HG02884 (cell line): Measurements from ENCODE around the gene NDUFB10.
"Not testable (repeated sequence)": the region's sequence is repeated elsewhere in the genome, so short reads cannot be mapped to it uniquely, and the experiment has no call there.

Experiments used
- ATAC-seq: cut with Tn5 transposase; IDR thresholded peaks from one replicate; pipeline ENCODE4 v1.9.1; 2021; ENCODE audit warnings: mild to moderate bottlenecking, moderate library complexity; ENCODE audit not compliant: unreplicated experiment

NDUFB10 gene

DNA sequence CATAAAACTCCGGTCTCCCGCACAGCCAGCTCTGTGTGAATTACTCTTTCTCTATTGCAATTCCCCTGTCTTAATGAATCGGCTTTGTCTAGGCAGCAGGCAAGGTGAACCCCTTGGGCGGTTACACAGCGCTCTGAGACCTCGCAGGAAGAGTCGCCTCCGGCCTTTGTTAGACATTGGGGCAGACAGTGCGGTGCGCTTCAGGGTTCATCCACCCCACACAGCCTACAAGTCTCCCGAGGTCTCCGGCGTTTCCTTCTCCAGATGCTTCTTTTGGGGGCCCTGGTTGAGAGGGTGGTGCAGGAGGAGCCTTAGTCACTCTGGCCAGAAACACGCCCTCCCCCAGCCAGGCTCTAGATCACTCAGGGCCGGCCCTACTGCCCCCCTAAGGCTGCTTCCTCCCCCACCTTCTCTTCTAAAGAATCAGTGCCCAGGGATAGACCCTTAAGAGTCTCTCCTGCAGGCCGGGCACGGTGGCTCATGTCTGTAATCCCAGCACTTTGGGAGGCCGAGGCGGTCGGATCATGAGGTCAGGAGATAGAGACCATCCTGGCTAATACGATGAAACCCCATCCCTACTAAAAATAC, 14.6 kb upstream of the NDUFB10 start:
- no peak for ATAC-seq

GRCh38 chr16:1945559-1946391, 13.6 kb upstream of the NDUFB10 start:
- no peak for ATAC-seq

DNA sequence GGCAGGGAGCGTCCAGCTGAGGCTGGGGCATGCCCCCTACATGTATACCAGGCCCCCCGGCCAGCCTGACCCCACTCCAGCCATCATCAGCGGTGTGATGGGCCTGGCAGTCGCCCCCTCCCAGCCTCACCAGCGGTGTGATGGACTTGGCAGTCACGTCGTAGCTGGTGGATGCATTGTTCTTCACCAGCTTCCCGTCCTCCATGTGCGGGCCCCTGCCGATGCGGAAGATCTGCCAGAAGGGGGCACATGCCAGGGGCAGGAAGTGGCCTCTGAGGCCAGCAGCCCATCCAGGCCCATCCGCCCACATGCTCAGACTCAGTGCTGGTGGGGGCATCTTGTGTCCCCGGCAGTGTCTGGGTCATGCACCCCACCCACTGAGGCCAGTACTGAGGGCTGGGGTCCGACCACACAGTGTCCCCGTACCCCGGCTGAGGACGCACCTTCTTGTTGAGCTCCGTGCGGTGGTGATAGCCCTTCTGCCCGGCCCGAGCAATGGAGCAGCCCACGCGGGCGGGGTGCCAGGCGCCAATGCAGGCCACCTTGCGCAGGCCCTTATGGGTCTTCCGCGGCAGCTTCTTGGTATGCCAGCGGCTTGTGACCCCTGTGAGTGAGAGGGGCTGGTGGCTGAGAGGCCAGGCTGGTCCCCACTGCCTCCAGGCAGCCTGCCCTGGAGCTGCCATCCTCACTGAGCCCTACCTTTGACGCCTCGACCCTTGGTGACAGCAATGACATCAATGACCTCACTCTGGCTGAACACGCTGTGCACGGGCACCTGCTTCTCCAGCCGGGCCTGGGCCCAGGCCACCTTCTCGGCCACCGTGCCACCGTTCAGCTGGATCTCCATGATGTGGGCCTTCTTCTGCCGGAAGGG, 12.6 kb upstream of the NDUFB10 start:
- no peak for ATAC-seq

- ATAC-seq = no peak
These were observed 12.0 kb upstream of the NDUFB10 start for GRCh38 chr16:1947369-1947670.

- ATAC-seq = no peak
These were observed 9.8 kb upstream of the NDUFB10 start for GRCh38 chr16:1949507-1949906.

- no peak for ATAC-seq
These were observed 9.3 kb upstream of the NDUFB10 start for GRCh38 chr16:1950047-1950446.

DNA sequence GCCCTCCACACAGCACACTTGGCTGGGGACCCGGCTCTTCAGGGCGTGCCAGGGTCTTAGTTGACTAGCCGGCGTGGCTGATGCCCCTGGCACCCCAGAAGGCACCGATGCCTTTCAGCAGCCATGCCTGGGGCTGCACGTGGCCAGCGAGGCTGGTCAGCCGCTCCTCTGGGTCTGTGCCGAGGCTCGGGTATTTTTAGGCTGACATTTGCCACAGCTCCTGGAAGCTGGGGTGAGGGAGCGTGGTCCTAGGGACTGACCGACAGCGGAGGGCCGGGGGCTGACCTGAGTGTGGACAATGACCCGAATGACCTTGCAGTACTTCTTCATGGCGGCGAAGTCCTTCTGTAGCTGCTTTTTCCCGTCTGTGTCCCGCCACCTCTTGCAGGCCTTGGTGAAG, 8.8 kb upstream of the NDUFB10 start:
- ATAC-seq = no peak

- ATAC-seq = no peak
These were observed 5.6 kb upstream of the NDUFB10 start for GRCh38 chr16:1953734-1954133.

DNA sequence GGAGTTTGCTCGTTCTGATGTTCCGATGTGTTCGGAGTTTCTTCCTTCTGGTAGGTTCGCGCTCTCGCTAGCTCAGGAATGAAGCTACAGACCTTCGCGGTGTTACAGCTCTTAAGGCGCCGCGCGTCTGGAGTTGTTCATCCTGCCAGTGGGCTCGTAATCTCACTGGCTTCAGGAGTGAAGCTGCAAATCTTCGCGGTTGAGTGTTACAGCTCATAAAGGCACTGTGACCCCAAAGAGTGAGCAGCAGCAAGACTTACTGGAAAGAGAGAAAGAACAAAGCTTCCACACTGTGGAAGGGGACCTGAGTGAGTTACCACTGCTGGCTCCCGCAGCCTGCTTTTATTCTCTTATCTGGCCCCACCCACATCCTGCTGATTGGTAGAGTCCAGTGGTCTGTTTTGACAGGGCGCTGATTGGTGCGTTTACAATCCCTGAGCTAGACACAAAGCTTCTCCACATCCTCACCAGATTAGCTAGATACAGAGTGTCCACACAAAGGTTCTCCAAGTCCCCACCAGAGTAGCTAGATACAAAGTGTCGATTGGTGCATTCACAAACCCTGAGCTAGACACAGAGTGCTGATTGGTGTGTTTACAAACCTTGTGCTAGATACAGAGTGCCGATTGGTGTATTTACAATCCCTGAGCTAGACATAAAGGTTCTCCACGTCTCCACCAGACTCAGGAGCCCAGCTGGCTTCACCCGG, 1.8 kb upstream of the NDUFB10 start:
- ATAC-seq = not testable (repeated sequence)

DNA sequence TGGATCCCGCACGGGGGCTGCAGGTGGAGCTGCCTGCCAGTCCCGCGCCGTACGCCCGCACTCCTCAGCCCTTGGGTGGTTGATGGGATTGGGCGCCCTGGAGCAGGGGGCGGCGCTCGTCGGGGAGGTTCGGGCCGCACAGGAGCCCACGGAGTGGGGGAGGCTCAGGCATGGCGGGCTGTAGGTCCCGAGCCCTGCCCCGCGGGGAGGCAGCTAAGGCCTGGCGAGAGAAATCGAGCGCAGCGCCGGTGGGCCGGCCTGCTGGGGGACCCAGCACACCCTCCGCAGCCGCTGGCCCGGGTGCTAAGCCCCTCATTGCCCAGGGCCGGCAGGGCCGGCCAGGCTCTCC, 1.2 kb upstream of the NDUFB10 start:
- ATAC-seq = not testable (repeated sequence)

- ATAC-seq = no peak
These were observed 546 bp upstream of the NDUFB10 start for GRCh38 chr16:1958715-1959268.

DNA sequence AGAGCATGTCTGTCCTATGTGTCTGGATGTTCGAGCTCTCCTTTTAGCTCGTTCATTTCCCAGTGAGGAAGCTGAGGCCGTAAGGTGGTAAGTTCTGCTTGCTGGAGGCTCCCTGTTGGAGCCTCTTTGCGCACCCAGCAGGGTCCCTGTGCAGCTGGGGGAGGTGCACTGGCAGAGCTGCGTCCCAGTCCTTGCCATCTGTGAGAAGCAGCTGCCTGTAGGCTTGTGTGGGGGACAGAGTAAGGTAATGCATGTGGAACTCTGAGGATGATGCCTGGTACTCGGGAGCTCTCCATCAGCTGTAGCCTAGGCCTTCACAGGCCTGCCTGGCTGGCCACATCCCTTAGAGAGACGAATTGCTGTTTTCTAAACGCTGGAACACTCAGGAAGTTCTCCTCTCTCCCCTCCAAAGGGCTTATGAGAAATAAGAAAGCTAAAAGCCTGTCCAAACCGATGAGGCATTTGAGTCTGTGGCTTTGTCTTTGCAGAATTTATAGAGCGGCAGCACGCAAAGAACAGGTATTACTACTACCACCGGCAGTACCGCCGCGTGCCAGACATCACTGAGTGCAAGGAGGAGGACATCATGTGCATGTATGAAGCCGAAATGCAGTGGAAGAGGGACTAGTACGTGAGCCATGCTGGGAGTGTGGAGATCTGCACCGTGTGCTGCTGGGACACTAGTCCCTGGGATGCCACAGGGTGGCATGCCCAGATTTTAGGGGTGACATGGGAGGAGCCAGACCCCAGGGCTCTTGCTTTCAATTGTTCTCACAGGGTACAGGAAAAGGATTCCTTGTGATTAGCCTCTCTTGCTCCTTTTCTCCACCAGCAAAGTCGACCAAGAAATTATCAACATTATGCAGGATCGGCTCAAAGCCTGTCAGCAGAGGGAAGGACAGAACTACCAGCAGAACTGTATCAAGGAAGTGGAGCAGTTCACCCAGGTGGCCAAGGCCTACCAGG, 1.6 kb downstream of the NDUFB10 start:
- no peak for ATAC-seq

- no peak for ATAC-seq
These were observed 2.3 kb downstream of the NDUFB10 start for GRCh38 chr16:1961651-1962067.

- ATAC-seq = not testable (repeated sequence)
These were observed 3.1 kb downstream of the NDUFB10 start for GRCh38 chr16:1962161-1963153.

DNA sequence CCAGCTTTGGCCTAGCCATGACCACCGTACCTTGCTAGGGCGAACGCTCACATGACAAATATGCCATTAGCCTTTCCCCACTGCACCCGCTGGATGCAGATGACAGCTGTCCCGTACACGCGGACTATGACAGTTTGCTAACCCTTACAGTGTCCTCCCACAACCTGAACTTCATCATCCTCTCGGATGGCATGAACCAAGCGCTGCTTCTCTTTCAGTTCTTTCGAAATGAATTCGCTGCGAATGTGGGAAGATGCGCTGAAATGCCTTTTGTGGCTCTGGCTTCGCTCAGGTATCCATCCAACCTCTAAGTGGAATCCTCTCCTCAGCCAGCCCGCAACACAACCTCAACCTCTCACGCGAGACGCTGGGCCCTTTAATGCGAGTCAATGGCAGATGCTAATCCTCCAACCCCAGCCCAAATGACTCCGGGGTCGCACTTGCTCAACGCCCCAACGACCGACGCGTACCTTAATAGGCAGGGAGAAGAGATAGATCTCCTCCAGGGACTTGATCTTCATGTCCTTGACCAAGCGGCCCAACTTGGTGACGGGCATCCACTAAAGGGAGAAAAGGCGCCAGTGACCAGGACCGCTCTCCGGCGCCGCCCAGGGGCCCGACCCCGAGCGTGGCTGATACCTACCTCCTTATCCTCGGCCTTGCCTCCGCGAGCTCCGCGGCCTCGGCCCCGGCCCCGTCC, 4.6 kb downstream of the NDUFB10 start:
- no peak for ATAC-seq

DNA sequence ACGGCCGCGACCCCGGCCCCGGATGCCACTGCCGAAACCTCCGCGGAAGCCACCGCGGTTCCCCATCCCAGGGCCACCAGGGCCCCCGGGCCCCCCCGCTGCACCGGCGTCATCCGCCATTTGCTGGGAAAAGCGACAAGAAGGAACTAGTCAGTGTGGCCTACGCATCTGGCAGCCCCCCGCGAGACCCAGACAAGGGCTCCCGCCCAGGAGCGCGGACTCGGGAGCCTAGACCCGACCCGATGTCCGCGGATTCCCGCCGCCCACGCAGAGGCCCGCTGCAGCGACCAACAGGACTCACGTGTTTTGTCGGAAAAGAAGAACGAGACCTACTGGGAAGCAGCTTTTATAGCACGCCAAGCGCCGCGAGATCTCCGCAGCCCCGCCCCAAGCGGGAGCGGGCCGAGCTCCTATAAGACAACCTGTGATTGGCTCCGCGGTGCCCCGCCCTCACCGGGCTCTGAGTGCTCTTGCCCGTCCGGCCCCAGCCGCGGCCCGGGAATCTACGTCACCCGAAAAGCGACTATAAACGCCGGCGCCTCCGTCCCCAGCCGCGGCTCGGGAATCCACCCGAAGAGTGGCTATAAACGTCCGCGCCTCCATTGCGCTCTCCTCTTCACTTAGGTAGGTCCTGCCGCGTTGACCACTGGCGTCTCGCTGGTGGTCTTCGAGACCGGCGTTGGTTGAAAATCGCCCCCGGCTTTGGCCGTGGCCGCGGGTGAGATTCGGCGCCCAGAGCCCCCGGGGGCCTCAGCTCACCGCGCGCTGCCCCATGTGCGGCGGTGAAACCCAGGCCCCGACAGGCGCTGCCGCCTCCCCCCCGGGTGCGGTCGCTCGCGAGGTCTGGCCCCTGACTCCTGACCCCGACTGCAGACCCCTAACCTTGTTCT, 5.4 kb downstream of the NDUFB10 start, which contains the start of gene RPS2:
TSS of gene RPS2 (minus strand) at position 321 of the 890 bp plus-strand sequence. CDS start at position 120, 201 bp downstream.
- peak; percentile 77 for ATAC-seq
